ENCODE results near the gene OR2T29.
A peak's percentile ranks its signal among the peaks of the same experiment; 100 is the strongest.
"Not testable (repeated sequence)": the region's sequence is repeated elsewhere in the genome, so short reads cannot be mapped to it uniquely, and the experiment has no call there.

The OR2T29 gene

DNA sequence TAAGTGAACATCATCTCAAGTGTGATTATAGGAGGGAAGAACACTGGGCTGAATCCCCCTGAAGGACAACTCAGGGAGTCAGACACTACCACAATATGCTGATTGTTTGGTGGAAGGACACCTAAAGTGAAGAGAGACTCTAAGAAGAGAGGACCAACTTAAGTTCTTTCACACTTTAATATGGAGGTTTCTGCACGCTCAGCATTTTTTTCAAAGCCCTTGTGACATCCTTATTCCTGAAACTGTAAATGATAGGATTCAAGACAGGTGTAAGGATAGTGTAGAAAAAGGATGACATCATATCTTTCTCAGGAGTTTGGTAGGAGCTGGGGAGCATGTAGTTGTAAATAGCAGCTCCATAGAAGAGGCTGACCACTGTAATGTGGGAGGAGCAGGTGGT lies 30.1 kb upstream of the OR2T29 start:
- TF ChIP-seq, protein P1, sequence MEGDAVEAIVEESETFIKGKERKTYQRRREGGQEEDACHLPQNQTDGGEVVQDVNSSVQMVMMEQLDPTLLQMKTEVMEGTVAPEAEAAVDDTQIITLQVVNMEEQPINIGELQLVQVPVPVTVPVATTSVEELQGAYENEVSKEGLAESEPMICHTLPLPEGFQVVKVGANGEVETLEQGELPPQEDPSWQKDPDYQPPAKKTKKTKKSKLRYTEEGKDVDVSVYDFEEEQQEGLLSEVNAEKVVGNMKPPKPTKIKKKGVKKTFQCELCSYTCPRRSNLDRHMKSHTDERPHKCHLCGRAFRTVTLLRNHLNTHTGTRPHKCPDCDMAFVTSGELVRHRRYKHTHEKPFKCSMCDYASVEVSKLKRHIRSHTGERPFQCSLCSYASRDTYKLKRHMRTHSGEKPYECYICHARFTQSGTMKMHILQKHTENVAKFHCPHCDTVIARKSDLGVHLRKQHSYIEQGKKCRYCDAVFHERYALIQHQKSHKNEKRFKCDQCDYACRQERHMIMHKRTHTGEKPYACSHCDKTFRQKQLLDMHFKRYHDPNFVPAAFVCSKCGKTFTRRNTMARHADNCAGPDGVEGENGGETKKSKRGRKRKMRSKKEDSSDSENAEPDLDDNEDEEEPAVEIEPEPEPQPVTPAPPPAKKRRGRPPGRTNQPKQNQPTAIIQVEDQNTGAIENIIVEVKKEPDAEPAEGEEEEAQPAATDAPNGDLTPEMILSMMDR (IDR thresholded peaks at IDR 0.05; ENCODE audit: insufficient read depth, low read depth, low read length, missing control alignments), result no peak
- H3K4me3 ChIP-seq (ENCODE audit: low read depth, low read length), result no peak overlapping the region
- no peak for DNase-seq (ENCODE audit: low read depth)

DNA sequence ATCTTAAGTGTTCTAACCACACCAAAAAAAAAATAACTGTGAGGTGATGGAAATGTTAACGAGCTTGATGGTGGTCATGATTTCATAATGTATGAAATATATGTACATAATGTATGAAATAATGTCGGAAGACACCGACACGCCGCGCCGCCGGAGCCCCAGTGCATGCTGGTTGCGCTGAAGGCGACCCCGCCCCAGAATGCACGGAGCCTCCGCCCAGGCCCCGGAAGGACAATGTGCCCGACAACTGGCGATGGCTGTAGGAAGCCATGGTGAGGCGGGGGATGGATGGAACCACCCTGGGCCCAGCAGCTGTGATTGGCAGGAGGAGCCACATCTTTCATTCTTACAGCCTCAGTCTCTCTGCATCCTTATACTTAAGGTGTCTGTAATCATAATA lies 27.5 kb upstream of the OR2T29 start:
- DNase-seq (ENCODE audit: low read depth), result no peak
- TF ChIP-seq, protein P1 (IDR thresholded peaks at IDR 0.05; ENCODE audit: insufficient read depth, low read depth, low read length, missing control alignments), result no peak
- no peak overlapping the region for H3K4me3 ChIP-seq (ENCODE audit: low read depth, low read length)

DNA sequence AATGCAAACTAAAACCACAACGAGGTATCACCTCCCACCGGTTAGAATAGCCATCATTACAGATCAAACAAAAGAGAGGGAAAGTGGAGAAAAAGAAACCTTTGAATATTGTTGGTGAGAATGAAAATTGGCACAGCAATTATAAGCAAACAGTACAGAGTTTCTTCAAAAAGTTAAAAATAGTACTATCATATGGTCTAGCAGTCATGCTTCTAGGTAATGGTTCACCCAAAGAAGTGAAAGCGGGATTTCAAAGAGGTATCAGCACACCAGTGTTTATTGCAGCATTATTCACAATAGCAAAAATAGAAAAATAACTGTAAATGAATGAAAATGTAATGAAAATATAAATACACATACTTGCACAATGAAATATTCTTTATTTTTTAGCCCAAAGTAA lies 26.8 kb upstream of the OR2T29 start:
- no peak overlapping the region for H3K4me3 ChIP-seq (ENCODE audit: low read depth, low read length)
- TF ChIP-seq, protein P1 (IDR thresholded peaks at IDR 0.05; ENCODE audit: insufficient read depth, low read depth, low read length, missing control alignments), result no peak
- peak; percentile 13 for DNase-seq (ENCODE audit: low read depth)

DNA sequence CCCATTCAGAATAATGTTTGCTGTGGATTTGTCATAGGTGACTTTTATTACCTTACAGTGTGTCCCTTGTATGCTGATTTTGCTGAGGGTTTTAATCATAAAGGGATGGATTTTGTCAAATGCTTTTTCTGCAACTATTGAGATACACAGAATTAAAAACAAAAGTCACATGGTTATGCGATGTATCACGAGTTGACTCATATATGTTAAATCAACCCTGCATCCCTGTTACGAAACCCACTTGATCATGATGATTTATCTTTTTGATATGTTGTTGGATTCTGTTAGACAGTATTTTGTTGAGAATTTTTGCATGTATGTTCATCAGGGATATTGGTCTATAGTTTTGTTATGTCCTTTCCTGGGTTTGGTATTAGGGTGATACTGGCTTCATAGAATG lies 22.7 kb upstream of the OR2T29 start:
- H3K4me3 ChIP-seq (ENCODE audit: low read depth, low read length), result no peak overlapping the region

DNA sequence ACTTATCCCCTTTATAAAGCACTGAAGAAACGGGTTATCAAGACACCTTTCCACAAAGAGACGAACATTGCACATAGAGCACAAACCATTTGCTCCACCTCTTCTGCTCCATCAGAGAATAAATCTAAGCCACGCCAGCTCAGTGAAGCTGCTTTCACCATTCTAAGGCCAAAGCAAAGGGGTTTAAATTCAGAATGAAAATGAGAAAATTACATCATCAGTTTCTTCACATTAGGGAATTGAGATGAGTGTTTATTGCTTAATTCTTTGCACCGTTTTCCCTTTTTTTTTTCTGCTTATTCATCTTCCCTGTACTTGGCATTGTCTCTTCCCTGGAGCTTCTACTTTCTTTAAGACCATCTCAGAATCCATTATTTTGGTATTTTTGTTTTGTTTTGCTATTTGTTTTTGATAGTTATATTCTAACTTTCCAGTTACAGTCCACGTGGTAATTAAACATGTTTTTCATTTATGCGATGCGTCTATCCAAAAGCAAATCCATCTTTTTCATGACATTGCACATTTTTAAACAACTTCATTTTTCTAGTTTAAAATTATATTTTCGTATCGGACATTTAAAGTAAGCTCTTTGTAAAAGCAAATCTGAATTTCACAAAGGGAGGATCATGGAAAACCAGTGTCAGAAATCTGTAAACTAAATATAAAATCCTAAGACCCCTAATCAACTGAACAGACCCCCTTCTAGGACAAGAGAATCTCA lies 13.8 kb upstream of the OR2T29 start:
- H3K4me3 ChIP-seq (ENCODE audit: low read depth, low read length), result no peak overlapping the region
- no peak for DNase-seq (ENCODE audit: low read depth)
- TF ChIP-seq, protein P1 (IDR thresholded peaks at IDR 0.05; ENCODE audit: insufficient read depth, low read depth, low read length, missing control alignments), result no peak

More for the DNA sequence above, 22.7 kb upstream of the OR2T29 start:
- no peak for DNase-seq (ENCODE audit: low read depth)
- TF ChIP-seq, protein P1 (IDR thresholded peaks at IDR 0.05; ENCODE audit: insufficient read depth, low read depth, low read length, missing control alignments), result no peak

DNA sequence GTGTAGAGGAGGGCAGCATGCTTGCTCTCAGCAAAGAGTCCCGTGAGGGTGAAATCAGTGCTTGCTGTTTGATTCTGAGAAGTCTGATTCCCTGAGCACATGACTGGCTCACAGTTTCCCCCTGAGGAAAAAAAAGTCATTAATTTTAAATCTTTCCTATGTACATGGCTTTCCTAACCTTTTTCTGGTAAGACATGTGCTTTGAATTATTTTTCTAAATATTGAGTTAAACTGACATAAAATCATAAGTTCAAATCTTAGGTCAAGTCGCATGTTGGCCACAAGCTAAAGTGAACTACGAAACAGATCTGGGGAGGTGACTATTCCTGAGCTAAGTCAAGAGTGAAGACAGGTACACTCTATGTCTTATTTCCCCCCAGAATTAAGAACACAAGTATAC lies 12.1 kb upstream of the OR2T29 start, which contains the start of gene OR2T34:
OR2T34 (minus strand) TSS at position 101 of the 400 bp plus-strand sequence; CDS start at position 101, 0 bp downstream.
- H3K4me3 ChIP-seq (ENCODE audit: low read depth, low read length); DNase-seq (ENCODE audit: low read depth): not testable (repeated sequence)

DNA sequence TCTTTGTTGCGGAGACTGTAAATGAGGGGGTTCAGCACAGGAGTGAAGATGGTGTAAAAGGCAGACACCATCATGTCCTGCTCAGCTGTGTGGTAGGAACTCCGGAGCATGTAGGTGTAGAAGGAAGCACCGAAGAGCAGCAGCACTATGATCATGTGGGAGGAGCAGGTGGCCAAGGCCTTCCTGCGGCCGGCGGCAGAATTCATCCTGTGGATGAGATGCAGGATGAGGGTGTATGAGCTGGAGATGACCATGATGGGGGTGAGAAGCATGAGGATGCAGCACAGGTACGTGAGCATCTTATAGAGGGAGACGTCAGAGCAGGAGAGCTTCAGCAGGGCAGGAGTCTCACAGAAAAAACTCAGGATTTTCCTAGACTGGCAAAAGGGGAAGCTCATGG lies 11.3 kb upstream of the OR2T29 start:
- not testable (repeated sequence) for DNase-seq (ENCODE audit: low read depth); H3K4me3 ChIP-seq (ENCODE audit: low read depth, low read length)

DNA sequence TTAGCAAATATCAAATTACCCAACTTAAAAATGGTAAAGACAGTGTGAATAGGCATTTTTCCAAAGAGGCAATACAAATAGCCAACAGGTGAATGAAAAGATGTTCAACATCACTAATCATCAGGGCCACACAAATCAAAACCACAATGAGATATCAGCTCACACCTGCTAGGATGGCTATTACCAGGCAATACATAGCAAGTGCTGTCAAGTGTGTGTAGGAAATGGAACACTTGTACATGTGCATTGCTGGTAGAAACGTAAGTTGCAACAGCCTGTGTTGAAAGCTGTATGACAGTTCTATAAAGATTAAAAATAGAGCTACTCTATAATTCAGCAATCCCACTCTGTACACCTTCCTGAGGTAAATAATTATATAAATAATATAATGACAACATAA lies 9.5 kb upstream of the OR2T29 start:
- H3K4me3 ChIP-seq (ENCODE audit: low read depth, low read length); DNase-seq (ENCODE audit: low read depth): not testable (repeated sequence)

DNA sequence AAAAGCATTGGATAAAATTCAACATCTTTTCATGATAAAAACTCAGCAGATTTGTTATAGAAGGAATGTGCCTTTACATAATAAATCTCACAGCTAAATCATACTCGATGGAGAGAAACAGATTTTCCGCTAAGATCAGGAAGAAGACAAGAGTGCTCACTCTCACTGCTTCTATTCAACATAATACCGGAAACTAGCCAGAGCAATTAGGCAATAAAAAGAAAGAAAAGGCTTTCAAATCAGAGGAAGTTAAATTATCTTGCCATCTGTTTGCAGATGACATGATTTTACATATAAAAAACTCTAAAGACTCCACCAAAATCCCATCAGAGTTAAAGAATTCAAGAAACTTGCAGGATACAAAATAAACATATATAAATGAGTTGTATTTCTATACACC lies 8.2 kb upstream of the OR2T29 start:
- not testable (repeated sequence) for H3K4me3 ChIP-seq (ENCODE audit: low read depth, low read length); DNase-seq (ENCODE audit: low read depth)

DNA sequence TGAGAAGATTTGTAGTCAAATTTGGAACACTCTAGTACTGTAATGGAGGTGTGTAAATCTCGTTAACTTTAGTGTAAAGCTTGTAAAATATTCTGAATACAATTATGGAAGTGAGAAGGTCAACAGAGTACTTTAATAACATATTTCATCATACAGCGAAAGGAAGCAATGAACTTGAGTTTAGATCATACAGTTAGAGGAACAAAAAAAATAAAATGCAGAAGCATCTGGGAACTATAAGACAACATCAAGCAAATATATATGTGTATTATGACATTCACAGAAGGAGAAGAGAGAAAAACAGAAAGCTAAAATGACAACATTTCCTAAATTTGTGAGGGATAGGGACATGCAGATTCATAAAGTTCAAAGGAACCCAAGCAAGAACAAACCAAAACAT lies 6.5 kb upstream of the OR2T29 start:
- DNase-seq (ENCODE audit: low read depth); H3K4me3 ChIP-seq (ENCODE audit: low read depth, low read length): not testable (repeated sequence)

DNA sequence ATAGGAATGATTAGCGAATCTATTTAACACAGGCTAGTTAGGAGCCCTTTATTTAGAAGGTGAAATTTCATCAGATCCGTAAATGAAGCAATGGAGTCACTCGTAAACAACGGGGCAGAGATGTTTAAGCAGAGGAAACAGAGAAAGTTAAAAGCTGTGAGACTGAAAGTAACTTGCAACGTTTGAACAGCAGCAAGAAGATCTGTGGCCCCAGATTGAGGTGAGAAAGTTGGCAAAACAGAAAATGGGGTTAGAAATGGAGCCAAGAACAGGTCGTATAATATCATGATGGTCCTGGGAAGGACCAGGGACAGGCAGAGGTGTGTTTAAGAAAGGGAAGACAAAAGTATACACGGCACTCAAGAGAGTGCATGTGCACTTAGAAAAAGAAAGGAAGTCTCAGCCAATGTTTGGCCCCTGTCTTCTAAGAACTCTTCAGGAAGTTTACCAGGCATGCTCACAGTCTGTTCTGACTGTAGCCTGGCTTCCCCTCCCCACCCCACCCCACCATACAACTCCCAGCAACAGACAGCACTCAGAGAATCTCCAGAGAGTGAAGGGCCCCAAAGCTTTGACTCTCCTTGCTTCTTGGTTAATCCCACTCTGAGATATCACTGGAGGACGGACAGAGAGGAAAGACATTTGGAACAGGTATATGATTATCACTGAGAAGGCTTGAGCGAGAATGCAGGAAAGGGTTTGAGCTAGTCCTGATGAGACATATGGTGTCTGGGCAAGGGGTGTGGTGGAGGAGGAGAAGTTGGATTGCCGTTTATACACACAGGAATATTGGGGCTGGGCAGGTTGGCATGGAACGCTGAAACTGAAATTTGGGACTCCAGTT lies 3.2 kb upstream of the OR2T29 start:
- H3K4me3 ChIP-seq (ENCODE audit: low read depth, low read length), result peak overlapping the region; percentile 38
- peak; percentile 40 for DNase-seq (ENCODE audit: low read depth)

DNA sequence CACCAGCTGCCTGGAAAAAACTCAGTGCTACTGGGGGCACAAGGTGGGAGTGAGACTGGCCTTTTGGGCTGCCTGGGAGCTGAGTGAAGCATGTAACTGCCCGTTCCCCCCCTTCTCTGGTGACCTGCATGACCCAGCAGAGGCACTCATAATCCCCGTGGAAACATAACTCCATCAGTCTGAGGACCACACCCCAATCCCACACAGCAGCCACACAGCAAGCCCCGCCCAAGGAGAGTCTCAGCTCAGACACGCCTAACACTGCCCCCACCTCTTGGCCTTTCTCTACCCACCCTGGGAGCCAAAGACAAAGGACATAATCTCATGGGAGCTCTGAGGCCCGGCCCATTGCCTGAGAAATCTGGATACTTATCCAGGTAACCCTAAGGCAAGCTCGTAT lies 11.5 kb downstream of the OR2T29 start:
- H3K4me3 ChIP-seq (ENCODE audit: low read depth, low read length); DNase-seq (ENCODE audit: low read depth): not testable (repeated sequence)

Data from GM12865 (cell line).